Superior temporal gyrus (tissue), 1 donor: ENCODE results near the gene NNMT.

Source experiments
- DNase-seq: peaks from one replicate; pipeline ENCODE4 v3.0.0-alpha.2; 2016; ENCODE audit errors: extremely low spot score

NNMT gene

DNA sequence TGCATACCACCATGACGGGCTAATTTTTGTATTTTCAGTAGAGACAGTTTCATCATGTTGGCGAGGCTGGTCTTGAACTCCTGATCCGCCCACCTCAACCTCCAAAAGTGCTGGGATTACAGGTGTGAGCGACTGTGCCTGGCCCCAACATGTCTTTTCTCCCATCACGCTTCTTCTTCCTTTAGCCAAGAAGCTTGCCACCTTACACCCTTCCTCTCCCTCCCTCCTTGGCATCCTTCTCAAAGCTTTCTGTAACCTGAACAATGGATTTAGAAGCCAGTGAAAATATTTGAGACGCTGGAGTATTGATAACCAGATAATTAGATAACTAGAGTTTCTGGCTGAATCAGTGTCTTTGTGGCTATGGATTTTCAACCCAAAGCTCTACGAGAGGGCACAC, 11.3 kb upstream of the NNMT start:
- no peak for DNase-seq

DNA sequence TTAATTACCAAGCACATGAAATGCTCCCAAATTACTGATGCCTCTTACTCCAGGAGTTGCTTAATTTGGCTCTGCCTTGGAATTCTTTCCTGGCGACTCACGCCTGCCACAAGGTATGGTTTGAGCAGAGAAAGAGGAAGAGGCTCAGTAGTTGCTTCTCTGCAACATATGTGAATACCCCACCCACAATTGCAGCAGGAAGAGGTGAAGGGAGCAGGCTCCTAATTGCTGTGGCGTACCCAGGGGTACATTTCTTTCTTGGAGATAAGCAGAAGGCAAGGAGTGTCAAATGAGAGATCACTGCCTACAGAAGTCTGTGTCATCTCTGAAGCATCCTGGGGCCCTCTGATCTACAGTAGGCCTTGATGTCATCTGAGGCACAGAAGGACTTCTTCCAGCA, 10.6 kb upstream of the NNMT start:
- no peak for DNase-seq

DNA sequence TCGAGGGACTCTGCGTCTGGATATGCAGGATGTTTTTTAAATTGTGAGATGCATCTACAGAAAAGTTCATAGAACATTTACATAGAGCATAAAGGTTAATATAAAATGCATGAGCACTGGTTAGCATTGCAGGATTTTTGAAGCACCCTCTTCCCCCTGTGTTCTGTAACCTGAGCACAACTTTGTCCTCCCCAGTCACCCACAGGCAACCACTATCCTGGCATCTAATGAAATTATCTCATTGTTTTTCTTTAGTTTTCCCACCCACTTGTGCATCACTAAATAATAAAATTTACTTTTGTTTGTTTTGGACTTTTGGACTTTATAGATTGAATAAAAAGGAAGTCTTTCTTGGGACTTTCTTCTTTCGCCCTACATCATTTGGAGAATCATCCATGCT, 10.0 kb upstream of the NNMT start:
- DNase-seq, result no peak

DNA sequence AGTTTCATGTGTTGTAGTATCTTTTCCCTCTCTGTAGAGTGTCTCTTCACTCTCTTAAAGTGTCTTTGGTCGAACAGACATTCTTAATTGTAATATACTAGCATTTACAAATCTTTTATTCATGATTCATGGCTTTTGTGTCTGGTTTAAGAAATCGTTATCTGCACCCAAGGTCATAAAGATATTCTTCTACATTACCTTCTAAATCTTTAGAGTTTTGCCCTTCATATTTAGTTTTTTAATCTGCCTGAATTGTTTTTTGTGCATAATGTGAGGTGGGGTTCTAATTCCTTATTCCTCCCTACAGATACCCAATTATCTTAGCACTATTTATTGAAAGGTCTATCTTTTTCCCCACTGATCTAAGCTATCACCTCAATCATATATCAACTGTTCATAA, 9.0 kb upstream of the NNMT start:
- DNase-seq, result no peak

DNA sequence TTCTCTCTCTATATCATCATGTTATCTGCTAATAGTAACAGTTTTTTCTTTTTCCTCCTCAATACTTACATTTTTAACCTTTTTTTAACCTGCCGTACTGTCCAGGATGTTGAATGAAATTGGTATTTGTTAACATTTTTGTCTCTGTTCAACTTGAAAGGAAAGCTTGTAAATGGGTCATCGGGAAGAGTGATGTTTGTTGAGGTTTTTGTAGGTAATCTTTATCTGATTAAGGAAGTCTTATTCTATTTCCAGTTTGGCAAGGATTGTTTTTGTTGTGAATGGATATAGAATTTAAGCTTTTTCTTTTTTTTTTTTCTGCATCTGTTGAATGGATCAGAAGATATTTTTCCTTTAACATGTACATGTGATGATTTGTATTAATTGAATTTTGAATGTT, 8.1 kb upstream of the NNMT start:
- DNase-seq, result no peak

- no peak for DNase-seq
These were observed 6.4 kb upstream of the NNMT start for GRCh38 chr11:114289779-114290178.

GRCh38 chr11:114290503-114291235, 5.5 kb upstream of the NNMT start:
- no peak for DNase-seq

- DNase-seq, result no peak
These were observed 4.8 kb upstream of the NNMT start for GRCh38 chr11:114291381-114291780.

DNA sequence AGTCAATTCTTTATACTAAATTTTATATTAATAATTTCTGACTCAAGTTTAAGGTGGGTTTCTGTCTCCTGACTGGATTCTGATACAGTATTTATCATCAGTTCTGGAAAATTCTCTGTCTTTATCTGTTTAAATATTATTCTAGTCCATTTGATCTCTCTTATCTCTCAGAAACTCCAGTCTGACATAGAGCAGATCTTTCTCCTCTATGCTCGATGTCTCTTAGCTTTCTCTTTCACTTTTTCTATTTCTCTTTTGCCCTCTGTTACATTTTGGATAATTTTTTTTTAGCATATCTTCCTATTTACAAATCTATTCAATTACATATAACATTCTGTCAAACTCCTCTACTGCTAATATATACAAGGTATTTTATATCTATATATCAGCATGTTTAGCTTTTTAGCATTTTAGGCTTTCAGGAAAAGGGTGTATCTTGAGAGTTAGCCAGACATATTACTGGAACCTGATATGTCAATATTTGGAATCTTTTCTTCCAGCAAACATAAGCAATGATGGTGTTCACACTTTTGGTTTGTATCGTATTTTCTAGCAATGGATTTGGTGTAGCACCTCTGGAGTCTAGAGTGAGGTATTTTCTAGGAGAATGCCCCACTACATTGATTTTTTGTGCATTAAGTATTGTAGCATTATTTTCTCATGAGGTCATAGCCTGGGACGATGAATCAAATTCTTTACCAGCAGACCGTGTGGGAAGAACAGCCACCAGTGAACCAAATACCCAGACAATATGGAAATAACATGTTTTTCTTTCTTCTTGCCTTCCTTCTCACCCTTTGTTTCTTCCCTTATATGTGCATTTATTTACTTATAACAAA, 4.1 kb upstream of the NNMT start:
- DNase-seq, result no peak

- DNase-seq, result no peak
These were observed 2.9 kb upstream of the NNMT start for GRCh38 chr11:114293201-114293711.

DNA sequence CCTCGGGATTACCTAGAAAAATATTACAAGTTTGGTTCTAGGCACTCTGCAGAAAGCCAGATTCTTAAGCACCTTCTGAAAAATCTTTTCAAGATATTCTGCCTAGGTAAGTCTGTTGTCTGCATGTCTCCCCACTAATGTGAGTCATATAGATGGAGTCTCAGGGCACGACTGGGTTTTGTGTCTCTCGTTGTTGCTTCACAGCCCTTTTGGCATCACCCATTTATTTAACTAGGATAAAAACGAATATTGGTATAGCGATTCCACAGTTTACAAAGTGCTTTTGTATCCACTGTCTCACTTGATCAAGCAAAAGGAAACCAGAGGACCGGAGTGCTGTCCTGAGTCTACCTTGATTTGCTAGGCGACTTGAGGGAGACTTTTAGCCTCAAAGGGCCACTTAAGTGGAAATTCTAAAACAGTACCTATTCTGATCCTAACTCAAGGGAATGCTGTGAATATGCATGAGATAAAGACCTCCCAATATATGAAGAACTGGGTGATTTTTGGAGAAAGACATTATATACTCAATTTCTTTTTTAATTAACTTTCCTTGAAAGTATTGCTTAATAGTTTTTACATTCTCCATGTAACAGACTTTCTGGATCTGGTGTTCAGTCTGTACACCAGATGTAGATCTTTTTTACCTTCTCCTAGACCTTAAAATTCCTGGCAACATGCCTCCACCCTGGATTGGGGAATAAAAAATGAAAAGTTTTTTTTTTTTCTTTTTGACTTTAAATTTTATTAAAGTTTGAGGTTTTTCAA, 590 bp downstream of the NNMT start:
- DNase-seq, result no peak

- no peak for DNase-seq
These were observed 1.9 kb downstream of the NNMT start for GRCh38 chr11:114297806-114298709.

DNA sequence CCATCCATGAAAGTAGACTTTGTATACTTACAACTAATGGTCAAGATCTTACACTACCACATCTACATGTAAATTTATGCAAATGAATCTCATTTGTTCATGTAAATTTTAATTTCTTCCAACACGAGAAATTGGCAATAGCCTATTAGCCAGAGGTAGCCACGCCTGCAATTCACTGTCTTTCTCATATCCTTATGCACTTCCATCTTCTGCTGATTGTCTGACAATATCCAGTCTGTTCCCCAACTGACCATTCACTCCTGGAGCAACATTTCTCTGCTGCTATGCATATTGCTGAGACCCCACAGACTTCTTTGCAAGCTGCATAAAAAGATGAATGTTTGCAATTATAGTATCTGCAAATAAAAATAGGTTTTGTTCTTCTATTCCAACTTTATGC, 2.5 kb downstream of the NNMT start:
- no peak for DNase-seq

- DNase-seq, result no peak
These were observed 4.9 kb downstream of the NNMT start for GRCh38 chr11:114301088-114301487.

GRCh38 chr11:114301927-114302326, 5.7 kb downstream of the NNMT start:
- DNase-seq, result no peak

- no peak for DNase-seq
These were observed 6.5 kb downstream of the NNMT start for GRCh38 chr11:114302663-114303062.

DNA sequence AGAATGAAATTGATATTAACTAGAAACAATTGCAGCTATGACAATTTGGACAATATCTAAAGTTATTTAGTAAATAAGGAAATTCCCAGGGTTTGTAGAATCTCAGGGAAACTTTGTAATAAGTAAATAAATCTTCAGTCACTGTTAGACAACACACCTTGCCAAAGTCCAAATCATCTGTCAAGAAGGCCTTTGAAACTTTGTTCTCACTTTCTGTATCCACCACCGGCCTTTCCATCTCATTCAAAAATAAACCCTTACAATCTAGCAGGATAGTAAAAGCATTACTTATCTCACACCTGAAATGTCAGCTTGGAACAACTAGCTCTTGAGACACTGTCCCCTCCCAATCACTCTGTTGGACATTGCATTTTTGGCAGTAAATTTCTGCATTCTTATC, 7.9 kb downstream of the NNMT start:
- no peak for DNase-seq

GRCh38 chr11:114304969-114305368, 8.8 kb downstream of the NNMT start:
- DNase-seq, result no peak

- no peak for DNase-seq
These were observed 11.5 kb downstream of the NNMT start for GRCh38 chr11:114307524-114308203.

DNA sequence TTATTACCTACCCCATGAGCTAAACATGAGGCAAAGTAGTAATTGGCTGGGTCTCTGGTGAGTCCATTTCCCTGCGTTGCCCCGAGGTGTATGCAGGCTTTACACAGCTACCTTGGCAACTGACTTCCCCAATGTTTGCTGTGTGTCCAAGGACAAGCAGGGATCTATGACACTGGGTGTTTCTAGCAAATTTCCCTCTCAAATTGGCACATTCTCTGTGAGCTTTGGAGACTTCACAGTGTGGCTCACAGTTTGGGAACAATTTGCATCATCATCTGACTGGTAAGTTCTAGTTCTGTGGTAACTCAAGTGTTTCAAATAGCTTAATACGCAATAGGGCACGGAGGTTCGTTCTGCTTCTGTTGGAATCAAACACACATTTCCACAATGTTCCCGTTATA, 12.5 kb downstream of the NNMT start:
- DNase-seq, result no peak

DNA sequence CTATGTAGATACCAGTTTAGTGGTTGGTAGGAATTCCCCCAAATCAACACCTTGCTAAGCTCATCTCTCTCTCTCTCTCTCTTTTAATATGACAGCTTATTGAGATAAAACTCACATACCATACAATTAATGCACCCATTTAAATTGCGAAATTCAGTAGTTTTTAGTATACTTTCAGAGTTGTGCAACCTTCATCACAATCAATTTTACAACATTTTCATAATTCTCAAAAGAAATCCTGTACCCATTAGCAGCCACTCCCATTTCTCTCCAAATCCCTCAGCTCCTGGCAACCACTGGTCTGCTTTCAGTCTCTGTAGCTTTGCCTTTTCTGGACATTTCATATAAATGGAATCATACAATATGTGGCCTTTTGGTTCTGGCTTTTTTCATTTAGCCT, 13.3 kb downstream of the NNMT start:
- DNase-seq, result no peak
